GM19025 (cell line): Measurements from ENCODE around the gene UPK1B.
"Not testable (repeated sequence)": the region's sequence is repeated elsewhere in the genome, so short reads cannot be mapped to it uniquely, and the experiment has no call there.

ENCODE experiments used
- ATAC-seq: cut with Tn5 transposase; IDR thresholded peaks from one replicate; pipeline ENCODE4 v1.9.1; 2021; ENCODE audit warnings: mild to moderate bottlenecking, low read depth, moderate library complexity; ENCODE audit not compliant: unreplicated experiment

Gene UPK1B

DNA sequence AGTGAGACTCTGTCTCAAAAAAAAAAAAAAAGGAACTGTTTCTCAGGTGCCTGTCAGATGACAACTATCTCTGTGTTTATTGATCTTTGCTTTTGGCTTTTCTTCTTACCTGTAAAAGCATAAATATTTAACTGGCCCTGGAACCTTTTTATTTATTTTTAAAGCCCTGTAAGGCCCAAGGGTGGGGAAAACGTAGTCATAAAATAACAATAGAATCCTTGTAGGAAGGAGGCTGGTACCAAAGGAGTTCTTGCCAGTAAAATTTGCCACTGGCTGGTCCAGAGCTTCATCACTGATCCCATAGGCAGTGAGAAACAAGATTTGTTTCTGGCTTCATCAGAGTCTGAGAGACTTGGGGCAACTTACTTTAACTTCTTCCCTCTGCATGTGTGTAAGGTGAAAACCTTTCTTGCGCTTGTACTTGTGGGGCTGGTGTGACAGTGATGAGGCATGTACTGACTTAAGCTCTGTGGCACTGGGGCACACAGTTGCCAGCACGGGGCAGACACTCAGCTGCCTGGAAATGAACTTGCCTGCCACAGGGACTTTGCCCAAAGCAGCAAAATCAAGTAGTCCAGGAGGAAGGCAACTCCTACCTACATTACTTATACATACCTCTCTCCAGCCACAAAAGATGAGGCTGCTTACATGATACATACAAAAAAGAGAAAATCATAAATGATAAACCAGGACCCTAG, 47.7 kb downstream of the UPK1B start:
- no peak for ATAC-seq

DNA sequence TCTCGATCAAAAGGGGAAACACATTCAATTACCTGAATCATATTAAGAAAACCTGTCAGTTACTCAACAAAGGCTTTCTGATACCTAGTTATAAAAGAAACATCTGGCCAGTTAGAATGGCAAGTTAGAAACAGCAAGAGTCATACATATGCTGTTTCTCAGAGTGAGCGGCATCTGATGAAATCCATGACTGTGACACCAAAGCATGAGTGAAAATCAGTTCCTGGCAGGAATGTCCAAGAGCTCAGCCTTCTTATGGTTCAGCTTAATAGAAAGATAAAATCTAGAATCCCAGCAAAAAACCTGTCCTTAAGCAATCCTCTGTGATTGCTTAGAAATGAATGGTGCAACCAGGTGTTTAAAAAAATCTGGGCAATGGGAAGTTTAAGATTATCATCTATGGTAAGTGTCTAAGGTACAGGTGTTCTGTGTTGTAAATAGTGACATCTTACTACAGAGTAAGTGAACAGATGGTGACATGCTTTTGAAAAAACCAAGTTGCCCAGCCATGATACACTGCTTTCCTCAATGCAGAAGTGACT, 48.5 kb downstream of the UPK1B start:
- ATAC-seq, result no peak

DNA sequence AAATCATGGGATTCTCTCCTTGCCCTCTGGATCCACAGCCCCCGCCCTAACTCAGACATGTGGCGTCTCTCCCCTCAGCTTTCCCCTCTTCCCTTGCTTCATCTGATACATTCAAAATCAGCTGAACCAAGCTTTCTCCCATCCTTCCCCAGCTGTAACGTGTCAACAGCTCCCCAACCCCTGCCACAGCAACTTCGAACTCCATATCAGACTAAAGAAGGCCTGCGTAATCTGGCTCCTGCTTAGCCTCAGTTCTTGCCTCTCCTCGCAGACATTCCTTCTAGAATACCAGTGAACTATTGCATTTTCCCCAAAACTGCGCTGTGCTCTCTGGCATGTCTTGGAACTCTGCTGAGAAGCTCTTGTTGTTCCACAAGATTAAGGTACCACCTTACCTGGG, 49.0 kb downstream of the UPK1B start:
- no peak for ATAC-seq

DNA sequence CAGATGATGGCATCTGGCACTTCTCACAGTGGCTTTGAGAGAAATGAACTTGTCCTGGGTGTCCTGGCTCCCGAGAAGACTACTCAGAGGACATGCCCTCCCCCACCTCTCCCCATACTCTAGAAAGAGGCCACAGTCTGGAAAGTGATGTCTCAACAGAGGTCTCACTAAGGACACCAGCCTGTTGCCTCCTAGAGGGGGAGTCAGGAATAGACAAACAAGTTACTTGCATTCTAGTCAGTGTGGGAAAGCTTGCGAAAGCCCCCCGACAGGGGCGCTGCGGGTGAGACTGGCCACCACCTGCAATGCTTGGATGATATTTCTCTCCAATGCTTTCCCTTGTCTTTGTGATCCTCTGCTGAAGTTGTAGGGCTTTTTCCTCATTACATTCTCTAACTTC, 50.1 kb downstream of the UPK1B start:
- ATAC-seq, result no peak

DNA sequence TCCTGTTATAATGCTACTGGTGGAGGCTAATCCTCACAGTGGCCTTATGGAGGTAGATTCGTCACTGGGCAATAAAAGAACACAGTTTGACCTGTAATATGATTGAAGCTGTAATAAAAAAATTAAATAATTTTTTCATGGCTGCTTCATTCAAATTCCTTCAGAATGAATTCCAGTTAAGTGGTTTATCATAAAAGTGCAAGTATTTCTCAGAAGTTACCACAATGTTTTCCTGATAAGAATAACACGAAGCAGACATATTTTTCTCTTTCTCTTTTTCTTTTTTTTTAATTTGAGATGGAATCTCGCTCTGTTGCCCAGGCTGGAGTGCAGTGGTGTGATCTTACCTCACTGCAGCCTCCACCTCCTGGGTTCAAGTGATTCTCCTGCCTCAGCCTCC, 51.7 kb downstream of the UPK1B start:
- ATAC-seq, result no peak

DNA sequence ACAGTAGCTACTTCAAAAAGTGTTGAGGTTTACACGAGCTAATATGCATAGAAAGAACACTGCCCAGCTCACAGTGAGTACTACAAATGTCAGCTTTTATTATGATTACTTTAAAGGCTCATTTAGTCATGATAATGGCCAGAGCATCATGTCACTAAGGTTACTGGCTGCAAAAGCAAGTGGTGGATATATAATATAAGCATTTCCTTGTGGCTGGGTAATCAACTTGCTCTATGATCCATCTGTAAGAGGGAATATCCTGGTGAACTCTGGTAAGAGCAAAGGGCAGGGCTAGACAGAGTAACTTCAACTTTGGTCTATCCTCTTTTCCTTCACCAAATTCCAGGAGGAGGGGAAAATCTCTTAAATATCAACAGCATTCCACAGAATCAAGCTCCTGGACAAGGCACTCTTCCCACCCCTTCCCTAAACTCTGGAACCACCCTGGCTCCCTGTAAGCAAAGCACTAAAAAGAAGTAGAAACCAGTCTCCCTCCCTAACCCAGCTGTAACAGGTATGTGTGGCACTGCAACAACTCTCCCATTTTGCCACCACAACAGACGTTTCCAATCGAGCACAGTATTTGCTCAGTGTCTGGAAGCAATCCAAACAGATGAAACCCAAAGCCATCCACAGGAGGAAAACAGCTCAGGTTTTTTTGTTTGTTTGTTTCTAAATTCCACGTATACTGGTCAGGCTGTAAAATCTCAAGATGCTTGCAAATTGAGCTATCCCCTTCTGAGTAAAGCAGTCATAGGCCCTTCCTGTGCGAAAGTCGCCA, 53.9 kb downstream of the UPK1B start:
- ATAC-seq, result no peak

DNA sequence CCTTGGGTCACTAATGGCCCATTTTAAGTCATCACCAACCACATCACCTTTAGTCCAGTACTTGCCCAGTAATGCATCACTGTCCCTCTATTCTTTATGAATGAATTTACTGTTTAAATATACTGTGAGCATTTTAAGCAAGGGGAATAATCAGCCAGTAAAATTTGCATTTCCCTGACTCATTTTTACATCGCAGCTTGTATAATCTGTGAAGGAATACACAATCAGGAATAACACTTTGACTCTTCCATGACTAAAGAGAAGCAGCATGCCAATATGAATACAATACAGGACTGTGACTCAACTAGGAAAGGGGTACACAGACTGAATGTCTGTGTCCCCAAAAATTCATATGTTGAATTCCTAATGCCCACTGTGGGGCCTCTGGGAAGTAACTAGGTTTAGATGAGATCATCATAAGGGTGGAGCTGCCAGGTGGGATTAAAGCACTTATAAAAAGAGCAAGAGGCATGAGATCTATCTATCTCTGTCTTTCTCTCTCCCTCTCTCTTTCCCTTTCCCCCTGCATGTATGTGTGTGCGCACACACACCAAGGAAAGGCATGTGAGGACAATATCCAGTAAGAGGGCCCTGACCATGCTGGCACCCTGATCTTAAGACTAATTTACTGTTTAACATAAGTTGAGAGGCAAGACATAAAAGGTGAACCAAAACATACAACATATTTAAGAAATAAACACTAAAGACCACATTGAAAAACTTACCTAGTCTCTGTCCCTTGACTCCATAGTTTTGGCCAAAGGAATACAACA, 55.2 kb downstream of the UPK1B start:
- ATAC-seq, result no peak

DNA sequence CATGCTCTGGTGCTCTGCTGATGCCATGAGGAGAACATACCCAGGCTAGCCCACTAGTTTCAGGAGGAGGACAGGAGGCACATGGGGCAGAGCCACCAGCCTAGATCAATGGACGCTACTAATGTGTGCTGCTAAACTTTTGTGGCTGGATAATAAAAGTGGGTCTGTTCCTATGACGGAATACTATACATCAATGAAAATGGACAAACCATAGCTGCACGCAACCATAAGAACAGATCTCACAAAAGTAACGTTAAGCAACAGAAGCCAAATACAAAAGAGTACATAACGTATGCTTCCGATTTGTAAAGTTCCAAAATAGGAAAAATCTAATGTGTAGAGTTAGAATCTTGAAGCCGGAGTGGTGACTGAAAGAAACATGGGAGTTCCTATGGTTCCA, 55.8 kb downstream of the UPK1B start:
- no peak for ATAC-seq

DNA sequence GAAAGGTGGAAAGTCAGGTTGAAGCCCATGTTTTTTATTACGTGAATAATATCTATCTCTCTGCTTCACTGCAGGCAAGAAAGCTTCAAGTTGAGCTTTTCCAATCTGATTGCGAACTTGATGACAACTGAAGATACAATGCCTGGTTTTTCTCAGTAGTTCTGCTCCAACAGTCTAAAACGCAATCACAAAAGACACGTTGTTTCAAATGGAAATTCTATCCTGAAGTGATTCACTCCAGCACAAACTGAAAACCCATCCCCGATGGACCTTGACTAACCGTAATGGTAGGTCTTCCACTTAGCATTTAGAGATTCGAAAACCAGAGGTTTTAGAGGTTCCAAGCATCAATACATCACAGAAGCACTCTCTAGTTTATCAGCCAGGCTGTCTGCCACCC, 56.7 kb downstream of the UPK1B start:
- no peak for ATAC-seq

DNA sequence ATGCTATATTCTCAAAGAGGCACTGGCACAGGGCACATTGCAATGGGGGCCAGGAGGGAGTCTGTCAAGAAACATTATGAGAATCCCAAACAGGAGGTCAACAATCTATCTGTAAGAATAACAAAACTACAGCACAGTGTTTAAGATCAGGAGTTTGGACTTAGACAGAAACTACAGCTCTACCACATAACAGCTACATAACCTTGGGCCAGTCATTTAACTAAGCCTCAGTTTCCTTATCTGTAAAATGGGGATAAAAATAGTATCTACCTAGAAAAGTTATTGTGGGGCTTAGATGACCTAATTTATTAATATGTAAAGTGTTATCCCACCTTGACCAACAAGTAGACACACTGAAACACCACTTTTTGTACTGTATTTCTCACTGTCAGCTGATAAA, 57.3 kb downstream of the UPK1B start:
- no peak for ATAC-seq

DNA sequence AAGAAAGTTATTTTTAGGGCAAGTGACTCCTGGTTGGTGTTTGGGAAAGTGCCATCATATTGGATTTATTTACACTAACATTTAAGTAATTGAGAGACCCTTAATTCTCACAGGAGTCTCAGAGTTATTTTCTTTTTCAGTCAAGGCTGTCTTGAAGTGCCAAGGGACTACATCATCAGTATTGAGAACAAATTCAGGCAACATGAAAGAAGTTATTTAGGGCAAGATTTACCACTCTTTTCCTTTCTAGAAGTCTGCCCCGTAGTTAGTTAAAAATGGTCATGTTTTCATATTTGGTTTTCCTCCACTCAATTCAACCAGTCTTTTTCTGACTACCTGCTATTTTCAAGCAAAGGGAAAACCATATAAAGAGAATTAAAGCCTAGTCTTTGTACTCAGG, 61.2 kb downstream of the UPK1B start:
- ATAC-seq, result no peak

DNA sequence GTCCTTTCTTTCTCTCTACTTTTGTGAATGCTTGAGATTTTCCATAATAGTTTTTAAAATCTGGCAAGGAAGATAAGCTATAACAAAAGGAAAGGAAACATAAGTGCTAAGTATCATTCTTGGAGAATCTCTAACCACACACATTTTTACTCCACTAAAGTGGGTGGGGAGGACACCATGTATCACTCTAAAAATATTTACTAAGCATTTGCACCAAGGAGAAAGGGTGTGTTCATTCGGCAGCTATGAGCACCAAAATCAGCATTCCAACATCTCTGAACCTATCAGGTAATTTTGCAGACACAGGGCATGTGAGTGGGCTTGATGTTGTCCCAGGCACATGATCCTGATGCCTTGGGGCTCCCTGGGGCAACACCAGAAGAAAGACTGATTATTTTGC, 61.8 kb downstream of the UPK1B start:
- no peak for ATAC-seq

DNA sequence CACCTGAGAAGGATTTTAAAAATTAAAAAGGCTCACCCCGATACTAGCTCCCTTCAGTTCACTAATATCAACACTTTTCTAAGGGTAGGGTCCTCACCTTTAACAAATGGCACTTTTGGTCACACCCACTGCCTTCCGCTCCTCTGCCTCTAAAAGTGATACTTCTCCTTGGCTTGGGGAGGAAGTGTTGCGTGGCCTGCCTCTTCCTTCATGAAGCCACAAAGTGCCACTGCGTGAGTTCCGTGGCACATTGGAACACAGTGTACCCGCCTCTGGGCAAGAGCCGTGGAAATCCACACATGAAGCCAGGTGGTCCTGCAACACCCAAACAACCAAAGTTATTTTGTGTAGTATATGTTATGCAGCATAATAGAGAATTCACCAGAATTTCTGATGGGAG, 63.4 kb downstream of the UPK1B start:
- no peak for ATAC-seq

DNA sequence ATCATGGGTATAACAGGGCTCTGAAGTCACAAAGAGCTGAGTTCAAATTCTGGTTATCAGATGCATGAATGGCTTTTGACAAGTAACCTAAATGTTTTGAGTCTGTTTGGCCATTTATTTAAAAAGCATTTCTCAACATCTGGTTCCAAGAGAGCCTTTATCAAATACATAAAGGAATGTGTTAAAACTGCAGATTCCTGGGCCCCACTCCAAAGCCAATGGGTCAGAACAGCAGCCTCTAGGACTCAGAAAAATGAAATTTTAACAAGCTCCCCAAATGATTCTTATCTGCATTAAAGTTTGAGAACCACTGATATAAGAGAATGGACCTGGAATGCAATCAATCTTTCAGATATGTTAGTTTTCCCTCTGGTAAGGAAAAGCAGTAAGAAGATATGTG, 63.9 kb downstream of the UPK1B start:
- no peak for ATAC-seq

DNA sequence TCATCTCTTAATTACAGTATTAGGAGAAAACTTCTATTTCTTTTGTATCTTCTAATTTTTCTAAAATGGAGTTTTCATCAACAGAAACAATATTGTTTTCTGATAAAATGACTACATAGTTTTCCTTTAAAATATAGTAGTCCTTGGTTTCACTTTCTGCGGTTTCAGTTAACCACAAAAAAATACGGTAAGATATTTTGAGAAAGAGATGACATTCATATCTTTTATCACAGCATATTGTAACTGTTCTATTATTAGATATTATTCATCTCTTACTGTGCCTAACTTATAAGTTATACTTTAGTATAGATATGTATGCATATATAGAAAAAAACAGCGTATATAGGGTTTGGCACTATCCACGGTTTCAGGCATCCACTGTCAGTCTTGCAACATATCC, 65.0 kb downstream of the UPK1B start:
- ATAC-seq, result no peak

DNA sequence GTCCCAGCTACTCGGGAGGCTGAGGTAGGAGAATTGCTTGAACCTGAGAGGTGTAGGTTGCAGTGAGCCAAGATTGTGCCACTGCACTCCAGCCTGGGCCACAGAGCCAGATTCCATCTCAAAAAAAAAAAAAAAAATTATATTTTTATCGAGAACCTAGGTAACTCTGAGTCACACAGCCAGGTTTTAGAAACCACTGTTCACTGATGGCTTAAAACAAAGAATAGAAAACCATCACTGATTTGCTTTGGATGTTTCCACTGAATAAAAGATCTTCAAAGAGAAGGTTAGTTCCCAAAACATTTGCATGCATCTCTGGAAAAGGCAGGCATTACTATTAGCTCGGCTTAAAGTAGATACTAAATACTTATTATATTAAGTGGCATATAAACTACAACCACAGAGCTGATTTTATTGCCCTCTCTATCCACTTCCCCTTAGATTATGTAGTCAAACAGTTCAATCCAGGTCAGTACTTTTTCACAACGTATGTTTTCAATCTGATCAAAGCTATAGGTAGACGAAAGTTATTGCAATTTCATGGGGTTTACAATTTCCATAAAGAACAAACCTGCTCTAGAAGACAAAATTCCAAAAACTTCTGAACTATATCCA, 65.9 kb downstream of the UPK1B start:
- no peak for ATAC-seq

DNA sequence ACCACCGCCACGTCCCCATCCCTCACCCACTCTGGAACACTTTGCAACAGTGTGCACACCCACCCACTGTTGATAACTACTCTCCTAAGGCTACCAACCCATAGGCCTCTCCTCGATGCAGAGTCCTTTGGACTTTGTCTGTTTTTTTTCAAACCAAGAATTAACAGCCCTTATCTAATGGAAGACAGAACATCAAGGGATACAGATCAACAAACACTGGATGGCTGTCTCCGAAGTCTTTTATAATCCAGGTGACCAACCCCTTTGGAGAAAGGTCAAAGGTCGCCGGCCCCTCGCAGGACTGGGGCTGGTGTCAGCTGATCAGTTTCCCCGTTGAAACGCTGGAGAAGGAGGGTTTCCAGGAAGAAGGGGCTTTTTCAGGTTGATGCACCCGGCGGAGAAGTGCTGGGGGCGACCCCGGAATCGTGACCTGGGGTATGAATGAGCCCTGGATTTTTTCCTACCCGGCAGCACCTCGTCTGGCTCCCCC, 66.7 kb downstream of the UPK1B start:
- ATAC-seq, result peak; percentile 7

DNA sequence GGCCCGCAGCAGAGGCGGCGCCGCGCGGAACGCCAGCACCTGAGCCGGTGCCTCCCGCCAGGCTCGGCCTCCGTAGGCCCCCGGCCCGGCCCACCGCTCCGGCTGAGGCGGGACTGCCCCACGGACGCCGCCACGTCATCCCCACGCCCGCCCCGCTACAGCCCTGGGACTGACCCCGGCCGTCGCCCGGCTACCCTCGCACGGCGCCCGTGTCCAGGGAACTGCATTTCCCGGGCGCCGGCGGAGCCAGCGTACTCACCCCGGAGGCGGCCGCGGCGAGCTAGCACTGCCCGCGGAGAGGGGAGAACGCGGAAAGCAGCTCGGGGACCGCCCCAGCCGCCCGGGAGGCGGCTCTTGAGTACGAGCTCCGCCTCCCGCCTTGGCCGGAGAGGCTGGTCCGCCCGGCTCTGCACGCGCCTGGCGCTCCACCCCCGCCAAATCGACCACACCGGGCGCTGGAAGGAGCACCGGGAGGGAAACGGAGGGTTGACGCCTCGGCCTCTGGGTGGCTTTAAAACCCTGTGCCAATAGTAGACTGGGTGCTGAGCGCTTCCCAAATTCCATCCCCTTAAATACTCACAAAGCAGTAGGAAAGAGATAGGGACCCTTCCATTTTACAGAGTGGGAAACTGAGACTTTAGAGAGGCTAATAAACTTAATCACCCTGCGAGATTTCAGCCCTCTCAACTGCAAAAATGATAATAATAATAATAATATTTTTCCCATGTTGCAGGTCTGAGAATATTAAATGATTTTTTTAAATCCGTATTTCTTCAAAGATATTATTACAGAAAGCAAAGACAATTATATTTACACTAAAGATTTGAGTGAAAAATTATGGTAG, 67.4 kb downstream of the UPK1B start, which contains the start of gene B4GALT4:
Gene B4GALT4 (minus strand): TSS at position 288 of the 844 bp plus-strand sequence. CDS start 10,779 bp downstream, outside the sequence.
- ATAC-seq, result peak; percentile 89

DNA sequence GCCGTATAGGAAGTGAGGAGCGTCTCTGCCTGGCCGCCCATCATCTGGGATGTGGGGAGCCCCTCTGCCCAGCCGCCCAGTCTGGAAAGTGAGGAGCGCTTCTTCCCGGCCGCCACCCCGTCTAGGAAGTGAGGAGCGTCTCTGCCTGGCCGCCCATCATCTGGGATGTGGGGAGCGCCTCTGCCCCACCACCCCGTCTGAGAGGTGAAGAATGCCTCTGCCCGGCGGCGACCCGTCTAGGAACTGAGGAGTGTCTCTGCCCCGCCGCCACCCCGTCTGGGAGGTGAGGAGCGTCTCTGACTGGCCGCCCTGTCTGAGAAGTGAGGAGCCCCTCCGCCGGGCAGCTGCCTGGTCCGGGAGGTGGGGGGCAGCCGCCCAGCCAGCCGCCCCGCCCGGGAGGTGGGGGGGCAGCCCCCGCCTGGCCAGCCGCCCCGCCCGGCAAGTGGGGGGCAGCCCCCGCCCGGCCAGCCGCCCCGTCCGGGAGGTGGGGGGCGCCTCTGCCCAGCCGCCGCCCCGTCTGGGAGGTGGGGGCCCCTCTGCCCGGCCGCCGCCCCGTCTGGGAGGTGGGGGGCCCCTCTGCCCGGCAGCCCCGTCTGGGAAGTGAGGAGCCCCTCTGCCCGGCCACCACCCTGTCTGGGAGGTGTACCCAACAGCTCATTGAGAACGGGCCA, 69.1 kb downstream of the UPK1B start:
- not testable (repeated sequence) for ATAC-seq
